Erythroblast (primary cell): Measurements from ENCODE around the gene TUBA8.
A peak's percentile ranks its signal among the peaks of the same experiment; 100 is the strongest.
"Not testable (repeated sequence)": the region's sequence is repeated elsewhere in the genome, so short reads cannot be mapped to it uniquely, and the experiment has no call there.

Source experiments
- DNase-seq, 2 experiments: peaks; one replicate each; lab custom pipeline; 2025; lab: John Stamatoyannopoulos, UW
- GATA1 ChIP-seq: IDR thresholded peaks from 2 replicates; pipeline ENCODE4 v1.6.1; 2011; ENCODE audit warnings: low read depth, mild to moderate bottlenecking, control low read depth, low read length, moderate library complexity
- POLR2A ChIP-seq: IDR thresholded peaks from 2 replicates; pipeline ENCODE4 v1.6.1; 2011; ENCODE audit warnings: mild to moderate bottlenecking, low read length

TUBA8 gene

GRCh38 chr22:18071968-18072310 lies 38.7 kb upstream of the TUBA8 start:
- no peak for DNase-seq

GRCh38 chr22:18073467-18073866 lies 37.1 kb upstream of the TUBA8 start:
- DNase-seq: no peak
- TF ChIP-seq POLR2A: no peak
- TF ChIP-seq GATA1: no peak

More at GRCh38 chr22:18071968-18072310, 38.7 kb upstream of the TUBA8 start:
- TF ChIP-seq POLR2A (no peak), GATA1 (no peak)

GRCh38 chr22:18073927-18074326 lies 36.7 kb upstream of the TUBA8 start:
- not testable (repeated sequence) for DNase-seq

DNA sequence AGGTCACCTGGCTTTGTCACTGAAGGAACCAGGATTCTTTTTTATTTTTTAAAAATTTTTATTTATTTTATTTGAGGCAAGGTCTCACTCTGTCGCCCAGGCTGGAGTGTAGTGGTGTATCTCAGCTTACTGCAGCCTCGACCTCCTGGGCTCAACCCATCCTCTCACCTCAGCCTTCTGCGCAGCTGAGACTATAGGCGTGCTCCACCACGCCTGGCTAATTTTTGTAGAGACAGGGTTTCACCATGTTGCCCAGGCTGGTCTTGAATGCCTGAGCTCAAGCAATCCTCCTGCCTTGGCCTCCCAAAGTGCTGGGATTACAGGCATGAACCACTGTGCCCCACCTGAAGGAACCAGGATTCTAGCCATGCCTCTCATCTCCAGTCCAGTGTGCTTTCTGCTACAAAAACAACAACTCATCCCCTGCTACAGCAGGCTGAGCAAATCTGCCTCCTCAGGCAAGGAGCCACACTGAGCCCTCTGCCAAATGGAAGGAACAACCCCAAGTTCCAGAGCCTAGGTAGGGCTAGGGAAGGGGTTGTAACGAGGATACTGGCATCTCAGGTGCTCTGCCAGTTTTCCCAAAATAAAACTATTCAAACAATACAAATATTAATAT lies 35.4 kb upstream of the TUBA8 start:
- no peak for TF ChIP-seq GATA1
- DNase-seq: no peak

GRCh38 chr22:18075720-18076497 lies 34.7 kb upstream of the TUBA8 start:
- DNase-seq: peak; percentile 76 to 88
- TF ChIP-seq POLR2A (no peak), GATA1 (no peak)

GRCh38 chr22:18077087-18077638 lies 33.4 kb upstream of the TUBA8 start:
- no peak for DNase-seq
- no peak for TF ChIP-seq GATA1
- TF ChIP-seq POLR2A: no peak

DNA sequence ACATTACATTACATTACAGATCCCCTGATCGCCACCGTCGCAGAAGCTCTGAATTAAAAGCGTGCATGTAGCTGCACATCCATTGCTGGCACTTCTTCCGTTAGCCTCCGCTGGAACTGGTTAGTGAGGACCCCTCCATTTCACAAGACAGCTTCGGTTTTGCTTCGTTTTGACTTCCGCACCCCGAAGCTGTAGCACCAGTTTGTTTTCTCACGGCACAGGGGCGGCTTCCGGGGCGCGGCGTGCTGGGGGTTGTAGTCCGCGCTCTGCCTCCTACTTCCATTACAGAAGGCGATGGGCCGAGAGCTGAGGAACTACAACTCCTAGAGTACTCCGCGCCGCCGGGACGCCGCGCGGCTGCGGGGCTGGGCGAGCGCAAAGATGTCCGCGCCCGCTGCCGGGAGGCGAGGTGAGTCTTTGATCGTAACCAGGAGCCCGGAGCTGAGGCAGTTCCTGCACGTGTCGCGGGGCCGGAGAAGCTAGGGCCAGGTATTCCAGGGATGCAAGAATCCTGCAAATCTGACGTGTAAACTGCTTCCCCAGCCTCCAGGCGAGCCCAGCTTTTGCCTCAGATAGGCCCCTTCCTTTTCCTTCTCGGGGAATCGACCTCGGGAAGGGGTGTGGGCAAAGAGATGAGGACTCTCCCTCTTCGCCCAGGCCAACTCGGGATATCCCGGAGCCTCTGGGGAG lies 32.8 kb upstream of the TUBA8 start, which contains the start of gene PEX26:
TSS of gene PEX26 (plus strand) at position 352 of the 690 bp plus-strand sequence. CDS start 387 bp downstream, outside the sequence.
- TF ChIP-seq GATA1: no peak
- TF ChIP-seq POLR2A: peak; percentile 76
- DNase-seq: peak; percentile 96

GRCh38 chr22:18078329-18079041 lies 32.1 kb upstream of the TUBA8 start:
- no peak for TF ChIP-seq POLR2A
- no peak for TF ChIP-seq GATA1
- DNase-seq: peak; percentile 43 to 53

GRCh38 chr22:18079706-18080233 lies 30.8 kb upstream of the TUBA8 start:
- TF ChIP-seq POLR2A (no peak), GATA1 (no peak)

GRCh38 chr22:18081416-18081815 lies 29.2 kb upstream of the TUBA8 start:
- TF ChIP-seq POLR2A (no peak), GATA1 (no peak)
- DNase-seq: no peak

More at GRCh38 chr22:18079706-18080233, 30.8 kb upstream of the TUBA8 start:
- no peak for DNase-seq

GRCh38 chr22:18082467-18082866 lies 28.1 kb upstream of the TUBA8 start:
- TF ChIP-seq GATA1: no peak
- no peak for TF ChIP-seq POLR2A
- DNase-seq: no peak

DNA sequence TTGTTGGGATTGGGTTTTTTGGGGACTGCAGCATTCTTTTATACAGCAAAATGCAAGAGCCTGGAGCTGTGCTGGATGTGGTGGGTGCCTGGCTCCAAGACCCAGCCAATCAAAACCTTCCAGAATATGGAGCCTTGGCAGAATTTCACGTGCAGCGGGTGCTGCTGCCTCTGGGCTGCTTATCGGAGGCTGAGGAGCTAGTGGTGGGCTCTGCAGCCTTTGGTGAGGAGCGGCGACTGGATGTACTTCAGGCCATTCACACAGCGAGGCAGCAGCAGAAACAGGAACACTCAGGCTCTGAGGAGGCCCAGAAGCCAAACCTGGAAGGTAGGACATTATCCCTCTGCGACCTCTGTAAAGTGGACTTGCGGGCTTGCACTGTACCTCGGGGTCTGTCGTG lies 27.2 kb upstream of the TUBA8 start:
- no peak for DNase-seq
- TF ChIP-seq POLR2A: no peak
- TF ChIP-seq GATA1: no peak

DNA sequence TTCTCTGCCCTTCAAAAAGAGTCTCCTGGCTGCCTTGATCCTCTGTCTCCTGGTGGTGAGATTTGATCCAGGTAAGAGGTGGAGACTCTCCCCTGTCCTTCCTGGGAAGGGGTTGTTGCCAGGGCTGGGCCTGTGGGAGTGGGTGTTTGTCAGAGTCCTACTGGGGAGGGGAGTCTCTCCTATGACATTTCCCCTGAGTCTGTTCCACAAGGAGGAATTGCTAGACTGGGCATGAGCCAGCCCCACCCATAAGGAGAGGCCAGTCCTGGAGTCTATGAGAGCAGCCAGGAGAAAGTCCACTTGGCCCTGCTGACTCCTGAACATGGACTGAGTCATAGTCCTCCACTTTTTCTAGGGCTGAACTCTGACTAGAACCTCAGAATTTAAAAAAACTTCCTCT lies 25.4 kb upstream of the TUBA8 start:
- no peak for DNase-seq
- TF ChIP-seq GATA1 (no peak), POLR2A (no peak)
